Neural cell (in vitro differentiated cells): ENCODE data around the gene NCKAP5. TPM values are rescaled to one million over a fixed set of nuclear protein-coding genes. Genes with fewer than 3 reads are reported as not detected.

Experiments used
- H2AFZ ChIP-seq: fragments of 200-600, 300-800 bp; sonication (generic), shearing (Covaris generic); 2 replicates; pipeline ENCODE4 v1.6.0; 2014; ENCODE audit warnings: low read depth, mild to moderate bottlenecking, antibody characterized with exemption, low read length, moderate library complexity
- H3F3A ChIP-seq: fragments of 200-600 bp; shearing (Covaris generic); 2 replicates; pipeline ENCODE4 v1.6.1; 2016; ENCODE audit warnings: mild to moderate bottlenecking, moderate library complexity, mixed read lengths, antibody characterized with exemption, low read length; ENCODE audit not compliant: insufficient read depth, poor library complexity, severe bottlenecking
- H3K27ac ChIP-seq: fragments of 200-600, 300-800 bp; sonication (generic), shearing (Covaris generic); 2 replicates; pipeline ENCODE4 v1.5.1; 2014; ENCODE audit warnings: mild to moderate bottlenecking, low read length, moderate library complexity
- H3K27me3 ChIP-seq: fragments of 300-800, 200-600 bp; sonication (generic), shearing (Covaris generic); 2 replicates; pipeline ENCODE4 v1.6.0; 2014; ENCODE audit warnings: mild to moderate bottlenecking, low read depth, low read length, moderate library complexity; ENCODE audit not compliant: insufficient read depth
- H3K36me3 ChIP-seq: fragments of 300-800, 200-600 bp; sonication (generic), shearing (Covaris generic); 2 replicates; pipeline ENCODE4 v1.5.1; 2014; ENCODE audit warnings: mild to moderate bottlenecking, antibody characterized with exemption, low read length, moderate library complexity; ENCODE audit not compliant: insufficient read depth
- H3K4me2 ChIP-seq: fragments of 300-800, 200-600 bp; sonication (generic), shearing (Covaris generic); 2 replicates; pipeline ENCODE4 v1.6.0; 2014; ENCODE audit warnings: mild to moderate bottlenecking, low read length
- H3K4me3 ChIP-seq: fragments of 300-800, 200-600 bp; sonication (generic), shearing (Covaris generic); 2 replicates; pipeline ENCODE4 v1.5.1; 2014; ENCODE audit warnings: mild to moderate bottlenecking, low read length, moderate library complexity
- H3K79me2 ChIP-seq: fragments of 200-600 bp; shearing (Covaris generic); replicated peaks from 2 replicates; pipeline ENCODE4 v1.6.0; 2014; ENCODE audit warnings: mild to moderate bottlenecking, low read length, moderate library complexity; ENCODE audit not compliant: insufficient read depth
- H3K9ac ChIP-seq: fragments of 300-800, 200-600 bp; sonication (generic), shearing (Covaris generic); 2 replicates; pipeline ENCODE4 v1.6.1; 2016; ENCODE audit warnings: mild to moderate bottlenecking, low read length, mixed read lengths
- H3K9me2 ChIP-seq: fragments of 200-600 bp; shearing (Covaris generic); 2 replicates; pipeline ENCODE4 v1.6.1; 2016; ENCODE audit warnings: mild to moderate bottlenecking, low read length, mixed read lengths; ENCODE audit not compliant: insufficient read depth
- H3K9me3 ChIP-seq: fragments of 200-600, 300-800 bp; sonication (generic), shearing (Covaris generic); 2 replicates; pipeline ENCODE4 v1.6.1; 2016; ENCODE audit warnings: mild to moderate bottlenecking, mixed run types, low read length, moderate library complexity, mixed read lengths
- H4K20me1 ChIP-seq: fragments of 200-600 bp; shearing (Covaris generic); 2 replicates; pipeline ENCODE4 v1.6.1; 2016; ENCODE audit warnings: mild to moderate bottlenecking, mixed run types; ENCODE audit not compliant: insufficient read depth
- CTCF ChIP-seq: fragments of 450-650 bp; IDR thresholded peaks from 2 replicates; pipeline ENCODE4 v1.5.1; 2014; ENCODE audit warnings: antibody characterized with exemption, mild to moderate bottlenecking, moderate library complexity; ENCODE audit not compliant: poor library complexity, severe bottlenecking
- EP300 ChIP-seq: fragments of 450-650 bp; conservative IDR thresholded peaks from 2 replicates; pipeline ENCODE4 v1.6.1; 2014; ENCODE audit warnings: antibody characterized with exemption, mild to moderate bottlenecking, moderate library complexity; ENCODE audit not compliant: poor library complexity, severe bottlenecking
- EZH2 ChIP-seq: fragments of 200-600, 300-800 bp; shearing (Covaris generic), sonication (generic); IDR thresholded peaks from 2 replicates; pipeline ENCODE4 v1.6.1; 2014; ENCODE audit warnings: antibody characterized with exemption, low read length, borderline replicate concordance, mild to moderate bottlenecking; ENCODE audit not compliant: insufficient read depth, poor library complexity, severe bottlenecking
- MXI1 ChIP-seq: fragments of 450-650 bp; conservative IDR thresholded peaks from 2 replicates; pipeline ENCODE4 v1.6.1; 2014; ENCODE audit warnings: antibody characterized with exemption, mild to moderate bottlenecking; ENCODE audit not compliant: poor library complexity, severe bottlenecking
- POLR2AphosphoS5 ChIP-seq: IDR thresholded peaks from 2 replicates; pipeline ENCODE4 v1.6.1; 2012
- RAD21 ChIP-seq: fragments of 450-650 bp; conservative IDR thresholded peaks from 2 replicates; pipeline ENCODE4 v1.6.1; 2014; ENCODE audit warnings: antibody characterized with exemption, mild to moderate bottlenecking, moderate library complexity
- REST ChIP-seq: IDR thresholded peaks from 2 replicates; pipeline ENCODE4 v1.6.1; 2012; ENCODE audit warnings: borderline replicate concordance
- SMC3 ChIP-seq: fragments of 450-650 bp; conservative IDR thresholded peaks from 2 replicates; pipeline ENCODE4 v1.6.1; 2014; ENCODE audit warnings: antibody characterized with exemption, mild to moderate bottlenecking, moderate library complexity; ENCODE audit not compliant: poor library complexity
- TAF1 ChIP-seq: IDR thresholded peaks from 2 replicates; pipeline ENCODE4 v1.6.1; 2012; ENCODE audit warnings: low read depth
- polyA plus RNA-seq: library from polyadenylated mRNA; depleted of rRNA; stranded (reverse); fragments of >200 nt; gene quantifications from 2 replicates; pipeline ENCODE4 v1.2.3, GENCODE V29; 2014

NCKAP5 gene
- polyA plus RNA-seq, 1 donor from 2014 or later: 2.4 TPM

GRCh38 chr2:132951008-132951714 lies 617.1 kb downstream of the NCKAP5 start:
- H3K27ac ChIP-seq: no peak overlapping the region

GRCh38 chr2:132949108-132949507 lies 619.2 kb downstream of the NCKAP5 start:
- TF ChIP-seq TAF1 (no peak), SMC3 (no peak)
- Histone ChIP-seq H3K9ac (no peak overlapping the region), H3K4me2 (no peak overlapping the region), H3K9me2 (no peaks in the 10 kb centered on the region), H4K20me1 (no peaks in the 10 kb centered on the region), H3K4me3 (no peak overlapping the region), H3K27me3 (no peaks in the 10 kb centered on the region), H2AFZ (no peak overlapping the region), H3K27ac (no peak overlapping the region), H3F3A (no peaks in the 10 kb centered on the region), H3K36me3 (no peaks in the 10 kb centered on the region), H3K79me2 (no peaks in the 10 kb centered on the region), H3K9me3 (no peaks in the 10 kb centered on the region)

More at GRCh38 chr2:132951008-132951714, 617.1 kb downstream of the NCKAP5 start:
- Histone ChIP-seq H2AFZ (no peak overlapping the region), H3K79me2 (no peaks in the 10 kb centered on the region), H3K9ac (no peak overlapping the region), H3K36me3 (no peaks in the 10 kb centered on the region), H3K27me3 (no peaks in the 10 kb centered on the region), H3F3A (no peaks in the 10 kb centered on the region), H3K4me2 (no peak overlapping the region), H3K9me2 (no peaks in the 10 kb centered on the region), H3K9me3 (no peaks in the 10 kb centered on the region), H4K20me1 (no peaks in the 10 kb centered on the region), H3K4me3 (no peak overlapping the region)
- TF ChIP-seq REST: no peak
- TF ChIP-seq MXI1: no peak

GRCh38 chr2:132948211-132948610 lies 620.1 kb downstream of the NCKAP5 start:
- H3K36me3 ChIP-seq: no peaks in the 10 kb centered on the region
- no peaks in the 10 kb centered on the region for H4K20me1 ChIP-seq
- H3K9ac ChIP-seq: no peak overlapping the region
- no peak overlapping the region for H3K27ac ChIP-seq
- no peaks in the 10 kb centered on the region for H3K27me3 ChIP-seq
- no peaks in the 10 kb centered on the region for H3K9me3 ChIP-seq
- H3F3A ChIP-seq: no peaks in the 10 kb centered on the region
- H3K4me2 ChIP-seq: no peak overlapping the region
- no peaks in the 10 kb centered on the region for H3K79me2 ChIP-seq
- no peak for TF ChIP-seq TAF1
- TF ChIP-seq REST: no peak
- TF ChIP-seq EZH2: no peak
- TF ChIP-seq SMC3: no peak
- TF ChIP-seq EP300: no peak
- no peak for TF ChIP-seq POLR2AphosphoS5
- TF ChIP-seq RAD21: no peak
- TF ChIP-seq MXI1: no peak
- no peak for TF ChIP-seq CTCF
- no peak overlapping the region for H2AFZ ChIP-seq
- no peaks in the 10 kb centered on the region for H3K9me2 ChIP-seq
- no peak overlapping the region for H3K4me3 ChIP-seq
